GM23338 (cell line): ENCODE data around the gene CCDC68.

Source experiments
- CREB1 ChIP-seq: fragments of 250-450 bp; sonication (Bioruptor Pico); IDR thresholded peaks from 2 replicates; pipeline ENCODE4 v1.5.0; 2020; ENCODE audit warnings: low read depth, mild to moderate bottlenecking, moderate library complexity
- EZH2 ChIP-seq: fragments of 200-600 bp; sonication (generic); IDR thresholded peaks from one replicate; pipeline ENCODE4 v1.8.0; 2017; ENCODE audit warnings: antibody characterized with exemption, mild to moderate bottlenecking, low read depth; ENCODE audit not compliant: unreplicated experiment
- POLR2AphosphoS5 ChIP-seq: IDR thresholded peaks from 2 replicates; pipeline ENCODE4 v1.6.1; 2016; ENCODE audit warnings: antibody characterized with exemption, low read depth
- TF ChIP-seq, protein P1 (sequence below), 2 experiments: fragments of 200-600 bp in 1 of 2; sonication (generic) in 1 of 2; conservative IDR thresholded peaks; 2 replicates each; pipeline versions ENCODE4 v1.5.1 to v1.6.1; 2016 to 2017; ENCODE audit warnings: antibody characterized with exemption in 2 of 2, low read depth in 2 of 2, mild to moderate bottlenecking in 2 of 2, moderate library complexity in 1 of 2
- TF ChIP-seq, protein P2 (sequence below): IDR thresholded peaks from one replicate; pipeline ENCODE4 v1.6.1; 2018; ENCODE audit warnings: antibody characterized with exemption; ENCODE audit not compliant: unreplicated experiment

DNA sequence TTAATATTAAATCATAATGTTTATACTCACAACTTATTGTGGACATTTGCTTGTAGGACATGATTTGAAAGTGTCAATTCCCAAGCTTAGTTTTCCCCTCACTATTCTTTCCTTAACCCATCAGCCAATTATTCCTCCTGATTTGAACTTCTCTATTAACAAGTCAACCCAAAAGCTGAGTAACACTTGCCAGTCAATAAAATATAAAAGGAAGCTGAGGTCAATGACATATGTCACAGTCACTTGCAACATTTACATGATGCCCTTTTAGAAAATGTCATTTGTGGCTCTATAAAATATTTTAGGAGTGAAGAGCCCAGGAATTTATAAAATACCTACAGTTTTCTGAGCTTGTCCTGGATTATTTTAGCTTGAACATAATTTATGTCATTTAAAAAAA is 7.2 kb downstream of the CCDC68 start:
- TF ChIP-seq, protein P1, sequence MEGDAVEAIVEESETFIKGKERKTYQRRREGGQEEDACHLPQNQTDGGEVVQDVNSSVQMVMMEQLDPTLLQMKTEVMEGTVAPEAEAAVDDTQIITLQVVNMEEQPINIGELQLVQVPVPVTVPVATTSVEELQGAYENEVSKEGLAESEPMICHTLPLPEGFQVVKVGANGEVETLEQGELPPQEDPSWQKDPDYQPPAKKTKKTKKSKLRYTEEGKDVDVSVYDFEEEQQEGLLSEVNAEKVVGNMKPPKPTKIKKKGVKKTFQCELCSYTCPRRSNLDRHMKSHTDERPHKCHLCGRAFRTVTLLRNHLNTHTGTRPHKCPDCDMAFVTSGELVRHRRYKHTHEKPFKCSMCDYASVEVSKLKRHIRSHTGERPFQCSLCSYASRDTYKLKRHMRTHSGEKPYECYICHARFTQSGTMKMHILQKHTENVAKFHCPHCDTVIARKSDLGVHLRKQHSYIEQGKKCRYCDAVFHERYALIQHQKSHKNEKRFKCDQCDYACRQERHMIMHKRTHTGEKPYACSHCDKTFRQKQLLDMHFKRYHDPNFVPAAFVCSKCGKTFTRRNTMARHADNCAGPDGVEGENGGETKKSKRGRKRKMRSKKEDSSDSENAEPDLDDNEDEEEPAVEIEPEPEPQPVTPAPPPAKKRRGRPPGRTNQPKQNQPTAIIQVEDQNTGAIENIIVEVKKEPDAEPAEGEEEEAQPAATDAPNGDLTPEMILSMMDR (conservative IDR thresholded peaks at IDR 0.05; ENCODE audit: low read depth in 2 of 2), result no peak
- TF ChIP-seq, protein P2, sequence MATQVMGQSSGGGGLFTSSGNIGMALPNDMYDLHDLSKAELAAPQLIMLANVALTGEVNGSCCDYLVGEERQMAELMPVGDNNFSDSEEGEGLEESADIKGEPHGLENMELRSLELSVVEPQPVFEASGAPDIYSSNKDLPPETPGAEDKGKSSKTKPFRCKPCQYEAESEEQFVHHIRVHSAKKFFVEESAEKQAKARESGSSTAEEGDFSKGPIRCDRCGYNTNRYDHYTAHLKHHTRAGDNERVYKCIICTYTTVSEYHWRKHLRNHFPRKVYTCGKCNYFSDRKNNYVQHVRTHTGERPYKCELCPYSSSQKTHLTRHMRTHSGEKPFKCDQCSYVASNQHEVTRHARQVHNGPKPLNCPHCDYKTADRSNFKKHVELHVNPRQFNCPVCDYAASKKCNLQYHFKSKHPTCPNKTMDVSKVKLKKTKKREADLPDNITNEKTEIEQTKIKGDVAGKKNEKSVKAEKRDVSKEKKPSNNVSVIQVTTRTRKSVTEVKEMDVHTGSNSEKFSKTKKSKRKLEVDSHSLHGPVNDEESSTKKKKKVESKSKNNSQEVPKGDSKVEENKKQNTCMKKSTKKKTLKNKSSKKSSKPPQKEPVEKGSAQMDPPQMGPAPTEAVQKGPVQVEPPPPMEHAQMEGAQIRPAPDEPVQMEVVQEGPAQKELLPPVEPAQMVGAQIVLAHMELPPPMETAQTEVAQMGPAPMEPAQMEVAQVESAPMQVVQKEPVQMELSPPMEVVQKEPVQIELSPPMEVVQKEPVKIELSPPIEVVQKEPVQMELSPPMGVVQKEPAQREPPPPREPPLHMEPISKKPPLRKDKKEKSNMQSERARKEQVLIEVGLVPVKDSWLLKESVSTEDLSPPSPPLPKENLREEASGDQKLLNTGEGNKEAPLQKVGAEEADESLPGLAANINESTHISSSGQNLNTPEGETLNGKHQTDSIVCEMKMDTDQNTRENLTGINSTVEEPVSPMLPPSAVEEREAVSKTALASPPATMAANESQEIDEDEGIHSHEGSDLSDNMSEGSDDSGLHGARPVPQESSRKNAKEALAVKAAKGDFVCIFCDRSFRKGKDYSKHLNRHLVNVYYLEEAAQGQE, result no peak
- no peak for TF ChIP-seq EZH2
- no peak for TF ChIP-seq POLR2AphosphoS5
- no peak for TF ChIP-seq CREB1 (CRISPR knock-in tag)
